H1 (cell line): Measurements from ENCODE around the gene POU2F2. TPM values are rescaled to one million over a fixed set of nuclear protein-coding genes. Genes with fewer than 3 reads are reported as not detected.

Source experiments
- ATF2 ChIP-seq: IDR thresholded peaks from 2 replicates; pipeline ENCODE4 v1.6.1; 2012; ENCODE audit warnings: low read length, inconsistent platforms
- CHD2 ChIP-seq: IDR thresholded peaks from 2 replicates; pipeline ENCODE4 v1.6.1; 2012; ENCODE audit warnings: low read length, improper control_type of control experiment
- CHD7 ChIP-seq: fragments of 300-600 bp; sonication (generic); IDR thresholded peaks from 2 replicates; pipeline ENCODE4 v1.7.1; 2012; ENCODE audit warnings: low read length, moderate library complexity, mild to moderate bottlenecking, inconsistent platforms; ENCODE audit not compliant: insufficient replicate concordance
- EGR1 ChIP-seq: IDR thresholded peaks from 2 replicates; pipeline ENCODE4 v1.6.1; 2011; ENCODE audit warnings: low read depth, low read length, borderline replicate concordance
- HDAC2 ChIP-seq, 2 experiments: fragments of 300-600 bp in 1 of 2; sonication (generic) in 1 of 2; IDR thresholded peaks; 2 replicates each; pipeline ENCODE4 v1.6.1; 2011 to 2012; ENCODE audit warnings: low read depth in 2 of 2, low read length in 2 of 2, mild to moderate bottlenecking in 2 of 2, moderate library complexity in 2 of 2, borderline replicate concordance in 1 of 2, inconsistent platforms in 1 of 2
- JUN ChIP-seq: IDR thresholded peaks from 2 replicates; pipeline ENCODE4 v1.6.1; 2011; ENCODE audit warnings: low read depth, mild to moderate bottlenecking, improper control_type of control experiment, low read length
- KDM1A ChIP-seq: fragments of 200-600, 300-600 bp; sonication (generic); IDR thresholded peaks from 2 replicates; pipeline ENCODE4 v1.7.1; 2016; ENCODE audit warnings: mild to moderate bottlenecking, low read length, borderline replicate concordance
- SIRT6 ChIP-seq: IDR thresholded peaks from one replicate; pipeline ENCODE4 v1.7.1; 2012; ENCODE audit warnings: low read length, inconsistent platforms
- SP2 ChIP-seq: IDR thresholded peaks from 2 replicates; pipeline ENCODE4 v1.6.1; 2012; ENCODE audit warnings: mild to moderate bottlenecking, low read length, inconsistent platforms
- SRF ChIP-seq: IDR thresholded peaks from 2 replicates; pipeline ENCODE4 v1.6.1; 2011; ENCODE audit warnings: mild to moderate bottlenecking, low read depth, low read length, moderate library complexity
- TCF12 ChIP-seq: IDR thresholded peaks from 2 replicates; pipeline ENCODE4 v1.6.1; 2011; ENCODE audit warnings: low read depth, mild to moderate bottlenecking, low read length
- polyA plus RNA-seq, 7 experiments: library from polyadenylated mRNA; depleted of rRNA in 3 of 7; stranded (reverse) in 5 of 7; unstranded in 2 of 7; fragments of >200 nt in 5 of 7; fragments of 200-250 nt in 2 of 7; gene quantifications; 1 replicate in 5 of 7; 2 replicates in 1 of 7; 4 replicates in 1 of 7; pipeline versions ENCODE4 v1.2.1 to v1.2.3, GENCODE V29; 2011 to 2013; ENCODE audit warnings: missing spikeins in 2 of 7, mixed read lengths in 2 of 7
- total RNA-seq: library from RNA; stranded (reverse); fragmentation: NEBNext Ultra II Directional; extraction: Animal tissue kit (Norgen Biotek cat#: 25700); gene quantifications from 2 replicates; pipeline ENCODE4 v1.2.1, GENCODE V29; 2021

POU2F2 gene
- total and polyA plus RNA-seq, 2 of the 8 experiments (the other 6 are each of a cell fraction or from before 2014, with no cell fraction given) = 5.0 to 6.1 TPM

- TF ChIP-seq CHD7 (no peak), SP2 (no peak), HDAC2 (IDR thresholded peaks at IDR 0.05; ENCODE audit: borderline replicate concordance in 1 of 2, low read depth in 2 of 2, low read length in 2 of 2) (no peak), TCF12 (no peak), EGR1 (no peak), KDM1A (no peak), JUN (no peak), CHD2 (no peak), ATF2 (no peak), SIRT6 (no peak), SRF (no peak)
Observed at GRCh38 chr19:42126574-42126973, 5.7 kb downstream of the POU2F2 start (continued).
